HL-60 (cell line): ENCODE measurements around the gene USP36.
"Not testable (repeated sequence)": the region's sequence is repeated elsewhere in the genome, so short reads cannot be mapped to it uniquely, and the experiment has no call there.

Source experiments
- DNase-seq, 2 experiments: peaks; one replicate each; pipeline ENCODE4 v3.0.0-alpha.2; 2010 to 2020; ENCODE audit warnings: low read depth in 1 of 2, low spot score in 1 of 2
- H3K27ac ChIP-seq: fragments of 250-450 bp; sonication (Bioruptor Pico); replicated peaks from 2 replicates; pipeline ENCODE4 v1.5.1; 2020; ENCODE audit warnings: mild to moderate bottlenecking, moderate library complexity
- H3K27me3 ChIP-seq: fragments of 250-450 bp; sonication (Bioruptor Pico); 2 replicates; pipeline ENCODE4 v1.5.1; 2021; ENCODE audit warnings: mild to moderate bottlenecking, moderate library complexity; ENCODE audit not compliant: insufficient read depth, poor library complexity, severe bottlenecking
- H3K4me3 ChIP-seq: replicated peaks from 2 replicates; pipeline ENCODE4 v1.5.1; 2011; ENCODE audit warnings: mild to moderate bottlenecking, control low read depth, low read length; ENCODE audit not compliant: insufficient read depth
- GABPA ChIP-seq: IDR thresholded peaks from 2 replicates; pipeline ENCODE4 v1.6.1; 2012; ENCODE audit warnings: low read depth
- POLR2AphosphoS5 ChIP-seq: IDR thresholded peaks from 2 replicates; pipeline ENCODE4 v1.6.1; 2012; ENCODE audit warnings: low read depth
- REST ChIP-seq: IDR thresholded peaks from 2 replicates; pipeline ENCODE4 v1.6.1; 2012; ENCODE audit warnings: low read depth; ENCODE audit not compliant: insufficient replicate concordance
- SPI1 ChIP-seq: IDR thresholded peaks from 2 replicates; pipeline ENCODE4 v1.6.1; 2012; ENCODE audit warnings: low read depth, mild to moderate bottlenecking, borderline replicate concordance
- TF ChIP-seq, protein P1 (sequence below): IDR thresholded peaks from one replicate; pipeline ENCODE4 v1.5.1; 2011; ENCODE audit warnings: low read length, control low read depth, inconsistent platforms; ENCODE audit not compliant: insufficient read depth

The USP36 gene

GRCh38 chr17:78779850-78780249, 60.8 kb downstream of the USP36 start:
- TF ChIP-seq REST = no peak
- no peak for TF ChIP-seq POLR2AphosphoS5
- TF ChIP-seq, protein P1, sequence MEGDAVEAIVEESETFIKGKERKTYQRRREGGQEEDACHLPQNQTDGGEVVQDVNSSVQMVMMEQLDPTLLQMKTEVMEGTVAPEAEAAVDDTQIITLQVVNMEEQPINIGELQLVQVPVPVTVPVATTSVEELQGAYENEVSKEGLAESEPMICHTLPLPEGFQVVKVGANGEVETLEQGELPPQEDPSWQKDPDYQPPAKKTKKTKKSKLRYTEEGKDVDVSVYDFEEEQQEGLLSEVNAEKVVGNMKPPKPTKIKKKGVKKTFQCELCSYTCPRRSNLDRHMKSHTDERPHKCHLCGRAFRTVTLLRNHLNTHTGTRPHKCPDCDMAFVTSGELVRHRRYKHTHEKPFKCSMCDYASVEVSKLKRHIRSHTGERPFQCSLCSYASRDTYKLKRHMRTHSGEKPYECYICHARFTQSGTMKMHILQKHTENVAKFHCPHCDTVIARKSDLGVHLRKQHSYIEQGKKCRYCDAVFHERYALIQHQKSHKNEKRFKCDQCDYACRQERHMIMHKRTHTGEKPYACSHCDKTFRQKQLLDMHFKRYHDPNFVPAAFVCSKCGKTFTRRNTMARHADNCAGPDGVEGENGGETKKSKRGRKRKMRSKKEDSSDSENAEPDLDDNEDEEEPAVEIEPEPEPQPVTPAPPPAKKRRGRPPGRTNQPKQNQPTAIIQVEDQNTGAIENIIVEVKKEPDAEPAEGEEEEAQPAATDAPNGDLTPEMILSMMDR = no peak
- no peak for TF ChIP-seq SPI1
- TF ChIP-seq GABPA = no peak
- Histone ChIP-seq H3K4me3 (no peak overlapping the region), H3K27ac (peak overlapping the region; percentile 28), H3K27me3 (no peaks in the 10 kb centered on the region)
- no peak for DNase-seq

GRCh38 chr17:78779286-78779651, 61.3 kb downstream of the USP36 start:
- DNase-seq = peak in 1 of 2 experiments; percentile 52
- H3K4me3 ChIP-seq, H3K27me3 ChIP-seq: not testable (repeated sequence)
- H3K27ac ChIP-seq = peak overlapping the region; percentile 34

DNA sequence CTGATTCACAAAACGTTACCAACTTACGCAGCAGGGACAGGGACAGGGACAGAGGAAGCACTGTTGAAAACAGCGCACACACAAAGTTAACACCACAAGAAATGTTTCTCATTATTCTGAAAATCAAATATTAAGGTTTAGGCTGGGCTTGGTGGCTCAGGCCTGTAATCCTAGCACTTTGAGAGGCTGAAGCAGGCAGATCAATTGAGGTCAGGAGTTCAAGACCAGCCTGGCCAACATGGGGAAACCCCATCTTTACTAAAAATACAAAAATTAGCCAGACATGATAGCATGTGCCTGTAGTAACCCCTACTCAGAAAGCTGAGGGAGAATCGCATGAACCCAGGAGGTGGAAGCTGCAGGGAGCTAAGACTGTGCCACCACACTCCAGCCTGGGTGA, 62.7 kb downstream of the USP36 start:
- H3K27ac ChIP-seq = no peak overlapping the region
- no peak for TF ChIP-seq GABPA
- TF ChIP-seq, protein P1 = no peak
- TF ChIP-seq REST = no peak
- TF ChIP-seq SPI1 = no peak
- TF ChIP-seq POLR2AphosphoS5 = no peak
- no peak for DNase-seq
- no peaks in the 10 kb centered on the region for H3K27me3 ChIP-seq
- no peak overlapping the region for H3K4me3 ChIP-seq

GRCh38 chr17:78774956-78775571, 65.5 kb downstream of the USP36 start:
- peak; percentile 18 to 39 for DNase-seq
- TF ChIP-seq, protein P1 = no peak
- TF ChIP-seq REST = no peak
- TF ChIP-seq POLR2AphosphoS5 = 0 out of 2 replicates have a peak, but pooled peaks have one; percentile 21
- TF ChIP-seq SPI1 = no peak
- no peak for TF ChIP-seq GABPA
- Histone ChIP-seq H3K27me3 (no peaks in the 10 kb centered on the region), H3K4me3 (no peak overlapping the region; the same call in 1 of the 2 replicates), H3K27ac (peak overlapping the region; percentile 64)
